ENCODE results near the gene KLHL15.
A peak's percentile ranks its signal among the peaks of the same experiment; 100 is the strongest.
"Not testable (repeated sequence)": the region's sequence is repeated elsewhere in the genome, so short reads cannot be mapped to it uniquely, and the experiment has no call there.

Gene KLHL15

GRCh38 chrX:24017674-24018073 lies 9.3 kb downstream of the KLHL15 start:
- DNase-seq: no peak

GRCh38 chrX:24014388-24015018 lies 12.5 kb downstream of the KLHL15 start:
- peak; percentile 37 to 43 for DNase-seq

- DNase-seq: no peak
These were observed 14.7 kb downstream of the KLHL15 start for GRCh38 chrX:24012266-24012665.

GRCh38 chrX:24005867-24006266 lies 21.1 kb downstream of the KLHL15 start:
- DNase-seq: no peak

- no peak for DNase-seq
These were observed 22.0 kb downstream of the KLHL15 start for GRCh38 chrX:24005028-24005427.

- DNase-seq: no peak
These were observed 24.2 kb downstream of the KLHL15 start for GRCh38 chrX:24002792-24003191.

GRCh38 chrX:24002167-24002566 lies 24.8 kb downstream of the KLHL15 start:
- no peak for DNase-seq

GRCh38 chrX:23999671-24000070 lies 27.3 kb downstream of the KLHL15 start:
- no peak for DNase-seq

- DNase-seq: no peak
These were observed 33.9 kb downstream of the KLHL15 start for GRCh38 chrX:23993012-23993633.

- no peak for DNase-seq
These were observed 34.6 kb downstream of the KLHL15 start for GRCh38 chrX:23992431-23992830.

GRCh38 chrX:23990455-23990854 lies 36.5 kb downstream of the KLHL15 start:
- DNase-seq: no peak

- no peak for DNase-seq
These were observed 37.3 kb downstream of the KLHL15 start for GRCh38 chrX:23989689-23990088.

GRCh38 chrX:23982891-23983290 lies 44.1 kb downstream of the KLHL15 start:
- DNase-seq: no peak

- no peak for DNase-seq
These were observed 45.3 kb downstream of the KLHL15 start for GRCh38 chrX:23981711-23982110.

- no peak for DNase-seq
These were observed 45.8 kb downstream of the KLHL15 start for GRCh38 chrX:23981222-23981621.

GRCh38 chrX:23980011-23980441 lies 47.0 kb downstream of the KLHL15 start:
- no peak for DNase-seq

- DNase-seq: no peak
These were observed 48.5 kb downstream of the KLHL15 start for GRCh38 chrX:23978491-23978890.

- DNase-seq: not testable (repeated sequence)
These were observed 61.4 kb downstream of the KLHL15 start for GRCh38 chrX:23965630-23966029.

GRCh38 chrX:23964191-23964590 lies 62.8 kb downstream of the KLHL15 start:
- DNase-seq: no peak

GRCh38 chrX:23959781-23960180 lies 67.2 kb downstream of the KLHL15 start:
- peak in 1 of 2 donors; percentile 1 for DNase-seq

GRCh38 chrX:23954396-23954795 lies 72.6 kb downstream of the KLHL15 start:
- DNase-seq: no peak

- no peak for DNase-seq
These were observed 73.1 kb downstream of the KLHL15 start for GRCh38 chrX:23953908-23954269.

- peak; percentile 32 to 37 for DNase-seq
These were observed 73.7 kb downstream of the KLHL15 start for GRCh38 chrX:23952984-23953907.

GRCh38 chrX:23952391-23952790 lies 74.6 kb downstream of the KLHL15 start:
- DNase-seq: no peak
